ENCODE data around the gene SERPINE3. TPM values are rescaled to one million over a fixed set of nuclear protein-coding genes. Genes with fewer than 3 reads are reported as not detected.
A peak's percentile ranks its signal among the peaks of the same experiment; 100 is the strongest.

The SERPINE3 gene
- total and polyA plus RNA-seq, 2 donors (not counting 1 experiment from before 2014, with no cell fraction given): not detected

DNA sequence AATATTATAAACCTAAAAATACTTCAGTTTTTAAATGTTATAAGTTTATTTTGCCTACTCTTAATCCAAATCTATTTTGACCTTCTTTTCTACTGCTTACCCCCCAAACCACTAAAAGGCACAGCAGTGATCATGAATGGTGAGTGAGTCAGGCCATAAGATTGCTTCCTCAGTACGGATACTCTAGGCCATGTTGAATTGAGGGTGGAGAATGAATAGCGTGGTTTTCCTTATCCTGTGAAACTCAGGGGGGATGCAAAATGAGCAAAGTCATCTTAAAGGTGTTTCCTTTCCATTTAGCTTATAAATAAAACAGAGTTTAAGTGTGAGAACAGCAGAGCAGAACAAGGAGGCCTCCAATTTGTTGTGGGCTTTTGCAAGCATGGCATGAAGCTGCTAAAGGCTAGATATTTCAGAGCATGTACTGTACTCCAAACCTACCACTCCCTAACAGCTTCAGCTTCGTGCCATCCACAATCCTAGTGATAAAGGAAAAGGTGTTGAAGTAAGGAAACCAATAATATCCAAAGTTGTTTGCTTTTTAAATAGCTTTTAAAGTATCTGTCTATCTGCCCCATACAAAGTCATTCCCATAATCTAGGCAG is 25.0 kb downstream of the SERPINE3 start:
- no peak overlapping the region for H3K4me2 ChIP-seq (ENCODE audit: extremely low read depth, insufficient read depth, low read length)

DNA sequence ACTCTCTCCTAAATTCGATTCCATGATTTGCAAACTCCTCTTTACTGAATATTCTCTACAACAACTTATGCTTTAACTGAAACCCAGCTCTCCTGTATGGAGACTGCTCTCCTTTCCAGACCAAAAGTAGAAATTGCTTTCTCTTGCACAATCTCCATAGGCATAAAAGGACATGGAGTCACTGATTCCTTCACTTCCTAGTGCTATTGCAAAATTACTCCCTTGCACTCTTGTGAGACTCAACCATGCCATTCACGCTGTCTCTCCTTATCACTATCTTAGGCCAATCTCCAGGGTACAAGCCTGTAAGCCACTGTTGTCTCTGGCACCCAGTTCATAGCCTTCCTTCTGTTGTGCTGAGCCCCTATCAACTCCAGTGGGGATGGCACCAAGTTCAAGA is 30.6 kb downstream of the SERPINE3 start:
- Histone ChIP-seq H3K27me3 (ENCODE audit: control insufficient read depth, insufficient read depth, low read length) (no peaks in the 10 kb centered on the region), H3K4me2 (ENCODE audit: extremely low read depth, insufficient read depth, low read length) (no peak overlapping the region), H3K36me3 (ENCODE audit: control insufficient read depth, insufficient read depth, low read length) (peaks cover 7% of the 10 kb centered on the region), H3K9me3 (ENCODE audit: control insufficient read depth, insufficient read depth, low read depth, low read length) (no peaks in the 10 kb centered on the region), H4K20me1 (ENCODE audit: control insufficient read depth, extremely low read depth, insufficient read depth, low read length) (no peaks in the 10 kb centered on the region), H2AFZ (ENCODE audit: low read length) (no peak overlapping the region), H3K27ac (ENCODE audit: insufficient read depth, low read length) (no peak overlapping the region), H3K4me1 (ENCODE audit: control insufficient read depth, extremely low read depth, insufficient read depth, low read length) (peaks cover 2% of the 10 kb centered on the region), H3K4me3 (replicated peaks in 1 of 4; ENCODE audit: control extremely low read depth in 1 of 4, insufficient read depth in 1 of 4, low read depth in 3 of 4, low read length in 4 of 4) (no peak overlapping the region), H3K9ac (ENCODE audit: insufficient read depth, low read length) (no peak overlapping the region), H3K79me2 (ENCODE audit: control insufficient read depth, insufficient read depth, low read length) (no peaks in the 10 kb centered on the region)
- no peak for TF ChIP-seq EZH2 (IDR thresholded peaks at IDR 0.05; ENCODE audit: low read length, missing control alignments)
- TF ChIP-seq, protein P1, sequence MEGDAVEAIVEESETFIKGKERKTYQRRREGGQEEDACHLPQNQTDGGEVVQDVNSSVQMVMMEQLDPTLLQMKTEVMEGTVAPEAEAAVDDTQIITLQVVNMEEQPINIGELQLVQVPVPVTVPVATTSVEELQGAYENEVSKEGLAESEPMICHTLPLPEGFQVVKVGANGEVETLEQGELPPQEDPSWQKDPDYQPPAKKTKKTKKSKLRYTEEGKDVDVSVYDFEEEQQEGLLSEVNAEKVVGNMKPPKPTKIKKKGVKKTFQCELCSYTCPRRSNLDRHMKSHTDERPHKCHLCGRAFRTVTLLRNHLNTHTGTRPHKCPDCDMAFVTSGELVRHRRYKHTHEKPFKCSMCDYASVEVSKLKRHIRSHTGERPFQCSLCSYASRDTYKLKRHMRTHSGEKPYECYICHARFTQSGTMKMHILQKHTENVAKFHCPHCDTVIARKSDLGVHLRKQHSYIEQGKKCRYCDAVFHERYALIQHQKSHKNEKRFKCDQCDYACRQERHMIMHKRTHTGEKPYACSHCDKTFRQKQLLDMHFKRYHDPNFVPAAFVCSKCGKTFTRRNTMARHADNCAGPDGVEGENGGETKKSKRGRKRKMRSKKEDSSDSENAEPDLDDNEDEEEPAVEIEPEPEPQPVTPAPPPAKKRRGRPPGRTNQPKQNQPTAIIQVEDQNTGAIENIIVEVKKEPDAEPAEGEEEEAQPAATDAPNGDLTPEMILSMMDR (conservative IDR thresholded peaks at IDR 0.05 in 1 of 2, IDR thresholded peaks at IDR 0.05 in 1 of 2; ENCODE audit: low read depth in 1 of 2, low read length in 2 of 2): no peak
- peak in 1 of 2 donors; percentile 68 for DNase-seq (ENCODE audit: low read depth in 2 of 2)

More for the DNA sequence above, 25.0 kb downstream of the SERPINE3 start:
- no peak overlapping the region for H3K4me3 ChIP-seq (replicated peaks in 1 of 4; ENCODE audit: control extremely low read depth in 1 of 4, insufficient read depth in 1 of 4, low read depth in 3 of 4, low read length in 4 of 4)
- no peaks in the 10 kb centered on the region for H3K4me1 ChIP-seq (ENCODE audit: control insufficient read depth, extremely low read depth, insufficient read depth, low read length)
- H3K9ac ChIP-seq (ENCODE audit: insufficient read depth, low read length): no peak overlapping the region
- no peaks in the 10 kb centered on the region for H3K79me2 ChIP-seq (ENCODE audit: control insufficient read depth, insufficient read depth, low read length)
- peaks cover 2% of the 10 kb centered on the region for H3K36me3 ChIP-seq (ENCODE audit: control insufficient read depth, insufficient read depth, low read length)
- H4K20me1 ChIP-seq (ENCODE audit: control insufficient read depth, extremely low read depth, insufficient read depth, low read length): no peaks in the 10 kb centered on the region
- H3K9me3 ChIP-seq (ENCODE audit: control insufficient read depth, insufficient read depth, low read depth, low read length): no peaks in the 10 kb centered on the region
- no peak overlapping the region for H2AFZ ChIP-seq (ENCODE audit: low read length)
- no peak overlapping the region for H3K27ac ChIP-seq (ENCODE audit: insufficient read depth, low read length)
- TF ChIP-seq, protein P1 (conservative IDR thresholded peaks at IDR 0.05 in 1 of 2, IDR thresholded peaks at IDR 0.05 in 1 of 2; ENCODE audit: low read depth in 1 of 2, low read length in 2 of 2): no peak
- no peak for TF ChIP-seq EZH2 (IDR thresholded peaks at IDR 0.05; ENCODE audit: low read length, missing control alignments)
- DNase-seq (ENCODE audit: low read depth in 2 of 2): peak; percentile 28 to 90
- no peaks in the 10 kb centered on the region for H3K27me3 ChIP-seq (ENCODE audit: control insufficient read depth, insufficient read depth, low read length)

DNA sequence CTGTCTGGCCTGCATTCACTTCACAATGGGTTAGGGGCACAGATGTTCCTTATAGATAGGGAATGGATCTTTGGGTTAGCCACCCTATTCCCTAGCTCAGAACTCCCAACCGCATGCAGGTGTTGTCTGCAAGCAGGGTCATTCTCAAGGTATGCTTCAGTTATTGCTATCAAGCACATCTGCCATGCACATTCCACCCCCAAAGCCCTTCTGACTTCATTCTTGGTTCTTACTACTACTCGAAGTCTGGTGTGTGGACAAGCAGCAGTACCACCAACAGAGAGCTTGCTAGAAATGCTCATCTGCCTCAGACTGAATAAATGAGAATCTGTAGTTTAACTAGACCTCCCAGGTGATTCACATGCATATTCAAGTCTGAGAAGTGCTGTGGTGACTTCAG is 31.3 kb downstream of the SERPINE3 start:
- Histone ChIP-seq H3K36me3 (ENCODE audit: control insufficient read depth, insufficient read depth, low read length) (peaks cover 7% of the 10 kb centered on the region), H2AFZ (ENCODE audit: low read length) (no peak overlapping the region), H3K4me2 (ENCODE audit: extremely low read depth, insufficient read depth, low read length) (no peak overlapping the region), H4K20me1 (ENCODE audit: control insufficient read depth, extremely low read depth, insufficient read depth, low read length) (no peaks in the 10 kb centered on the region), H3K4me1 (ENCODE audit: control insufficient read depth, extremely low read depth, insufficient read depth, low read length) (peaks cover 2% of the 10 kb centered on the region), H3K4me3 (replicated peaks in 1 of 4; ENCODE audit: control extremely low read depth in 1 of 4, insufficient read depth in 1 of 4, low read depth in 3 of 4, low read length in 4 of 4) (no peak overlapping the region), H3K27me3 (ENCODE audit: control insufficient read depth, insufficient read depth, low read length) (no peaks in the 10 kb centered on the region), H3K27ac (ENCODE audit: insufficient read depth, low read length) (no peak overlapping the region), H3K79me2 (ENCODE audit: control insufficient read depth, insufficient read depth, low read length) (no peaks in the 10 kb centered on the region), H3K9me3 (ENCODE audit: control insufficient read depth, insufficient read depth, low read depth, low read length) (no peaks in the 10 kb centered on the region), H3K9ac (ENCODE audit: insufficient read depth, low read length) (no peak overlapping the region)
- TF ChIP-seq, protein P1 (conservative IDR thresholded peaks at IDR 0.05 in 1 of 2, IDR thresholded peaks at IDR 0.05 in 1 of 2; ENCODE audit: low read depth in 1 of 2, low read length in 2 of 2): no peak
- TF ChIP-seq EZH2 (IDR thresholded peaks at IDR 0.05; ENCODE audit: low read length, missing control alignments): no peak
- no peak for DNase-seq (ENCODE audit: low read depth in 2 of 2)
